HK-2 (cell line): ENCODE data around the gene FBLL1.
"Not testable (repeated sequence)": the region's sequence is repeated elsewhere in the genome, so short reads cannot be mapped to it uniquely, and the experiment has no call there.

ENCODE experiments used
- DNase-seq: peaks from one replicate; pipeline ENCODE4 v3.0.0-alpha.2; 2018; ENCODE audit not compliant: unreplicated experiment

The FBLL1 gene

DNA sequence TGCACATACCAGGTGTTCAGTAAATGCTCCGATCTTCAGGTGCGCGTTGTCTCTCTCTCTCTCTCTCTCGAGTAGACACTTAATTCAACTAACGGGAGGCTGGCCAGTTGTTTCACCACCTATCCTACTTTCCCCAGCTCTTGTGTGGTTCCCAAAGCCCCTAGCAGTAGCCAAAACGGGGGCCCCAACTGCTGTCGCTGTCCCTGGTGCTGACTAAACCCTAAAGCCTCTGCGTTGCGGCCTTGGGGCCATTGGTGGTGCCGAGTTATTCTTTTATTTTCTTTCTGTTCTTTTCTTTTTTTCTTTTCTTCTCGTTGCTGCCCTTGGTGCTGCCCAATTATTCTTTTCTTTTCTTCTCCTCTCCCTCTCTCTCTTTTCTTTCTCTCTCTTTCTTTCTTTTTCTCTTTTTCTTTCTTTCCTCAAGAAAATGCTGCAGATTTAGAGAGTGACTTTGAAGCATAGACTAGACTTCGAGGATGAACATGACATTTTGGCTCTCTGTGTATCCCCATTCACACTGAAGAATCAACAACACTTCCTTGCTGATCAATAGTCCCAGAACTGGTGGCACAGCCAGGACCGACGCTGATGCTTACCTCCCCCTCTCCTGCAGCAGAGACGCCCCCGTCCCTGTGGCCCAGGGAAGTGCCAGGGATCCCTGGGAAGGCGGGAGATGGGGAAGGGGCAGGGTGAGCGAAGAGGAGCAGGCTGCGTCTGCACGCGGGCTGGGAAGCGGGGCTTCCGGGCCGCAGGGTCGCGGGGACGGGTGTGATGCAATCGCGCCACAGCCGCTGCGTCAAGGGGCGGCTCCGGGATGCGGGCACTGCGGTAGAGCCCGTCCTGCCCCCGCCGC lies at the start of gene FBLL1:
Gene FBLL1, plus strand, starts transcription at position 785 of the 853 bp plus-strand sequence. CDS start 200 bp downstream, outside the sequence.
- DNase-seq, result no peak

DNA sequence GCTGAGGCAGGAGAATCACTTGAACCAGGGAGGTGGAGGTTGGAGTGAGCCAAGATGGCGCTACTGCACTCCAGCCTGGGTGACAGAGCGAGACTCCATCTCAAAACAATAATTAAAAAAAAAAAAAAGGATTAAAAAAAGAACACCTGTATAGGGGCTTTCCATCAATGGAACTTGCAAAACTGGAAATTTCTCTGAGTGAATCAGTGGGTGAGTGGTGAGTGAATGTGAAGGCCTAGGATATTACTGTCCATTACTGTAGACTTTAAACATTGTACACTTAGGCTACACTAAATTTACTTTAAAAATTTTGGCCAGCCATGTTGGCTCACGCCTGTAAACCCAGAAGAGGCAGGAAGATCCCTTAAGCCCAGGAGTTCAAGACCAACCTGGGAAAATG lies 48.5 kb upstream of the FBLL1 start:
- no peak for DNase-seq

DNA sequence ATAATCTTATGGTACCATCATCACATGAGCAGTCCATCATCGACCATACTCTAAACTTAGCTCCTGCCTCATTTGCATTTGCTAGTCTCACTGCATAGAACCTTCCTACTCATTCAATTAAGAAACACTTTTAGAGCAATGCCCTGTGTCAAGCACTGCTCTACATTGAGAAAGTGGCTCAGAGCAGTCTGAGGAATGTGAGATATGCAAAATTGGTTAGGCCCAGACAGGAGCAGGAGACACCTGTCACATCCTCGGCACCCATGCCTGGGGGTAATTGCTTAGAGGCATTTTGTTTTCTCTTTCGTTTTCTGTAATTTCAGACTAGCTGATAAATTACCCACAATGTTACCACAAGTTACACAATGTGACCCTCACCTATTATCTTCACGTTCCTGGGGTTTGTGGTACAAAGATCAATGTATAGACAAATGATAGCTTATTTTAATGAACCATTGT lies 47.7 kb upstream of the FBLL1 start:
- DNase-seq, result no peak

DNA sequence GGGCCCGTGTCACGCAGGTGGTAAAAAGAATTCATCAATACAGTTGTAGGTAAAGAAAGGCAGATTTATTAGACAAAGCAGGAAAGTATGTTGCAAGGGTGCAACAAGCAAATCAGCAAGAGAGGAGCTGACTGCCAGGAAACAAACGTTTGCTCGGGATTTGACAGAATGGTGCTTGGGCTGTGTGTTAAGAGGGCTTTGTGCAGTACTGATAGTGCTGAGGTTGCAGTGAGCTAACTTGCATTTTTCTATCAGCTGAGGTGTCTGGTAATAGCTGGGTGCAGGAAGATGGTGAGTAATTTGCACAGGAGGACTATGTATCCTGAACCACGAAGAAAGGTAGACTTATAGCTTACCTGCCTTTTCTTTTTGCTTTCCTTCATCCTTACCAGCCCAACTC lies 46.7 kb upstream of the FBLL1 start:
- no peak for DNase-seq

DNA sequence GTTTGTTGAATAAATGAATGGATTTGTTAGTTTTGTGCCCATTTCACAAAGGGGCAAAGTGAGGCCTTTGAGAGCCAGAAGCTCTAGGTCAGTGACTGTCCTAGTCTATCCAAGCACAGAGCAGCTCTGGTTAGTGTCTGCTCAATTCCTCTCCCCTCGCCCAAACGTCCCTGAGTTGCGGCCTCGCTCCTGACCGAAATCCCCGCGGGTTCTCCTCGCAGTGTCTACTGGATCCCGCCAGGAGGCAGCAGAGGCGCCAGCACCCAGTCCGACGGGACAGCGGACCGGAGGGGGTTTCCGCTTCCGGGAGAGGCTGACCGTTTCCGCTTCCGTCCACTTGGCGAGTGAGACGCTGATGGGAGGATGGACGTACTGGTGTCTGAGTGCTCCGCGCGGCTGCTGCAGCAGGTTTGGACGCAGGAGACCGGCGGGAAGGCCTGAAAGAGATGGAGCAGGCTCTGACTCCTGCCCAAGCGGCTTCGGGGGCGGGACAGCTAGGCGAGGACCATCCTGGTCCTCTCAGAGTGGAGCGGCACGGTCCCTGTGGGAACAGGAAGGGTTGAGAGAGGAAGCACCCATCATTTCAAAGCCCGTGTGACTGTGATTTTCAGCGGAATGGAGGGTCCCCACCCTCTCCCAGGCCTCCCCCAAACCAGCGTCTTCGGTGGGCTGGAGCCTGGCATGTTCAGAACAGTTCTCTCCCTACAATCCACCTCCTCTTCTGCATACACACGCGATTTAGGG lies 42.8 kb upstream of the FBLL1 start, which contains the start of gene RARS1:
Gene RARS1, plus strand, starts transcription at position 336 of the 744 bp plus-strand sequence. Its CDS starts 28 bp downstream, at position 364.
- DNase-seq, result peak; percentile 90

DNA sequence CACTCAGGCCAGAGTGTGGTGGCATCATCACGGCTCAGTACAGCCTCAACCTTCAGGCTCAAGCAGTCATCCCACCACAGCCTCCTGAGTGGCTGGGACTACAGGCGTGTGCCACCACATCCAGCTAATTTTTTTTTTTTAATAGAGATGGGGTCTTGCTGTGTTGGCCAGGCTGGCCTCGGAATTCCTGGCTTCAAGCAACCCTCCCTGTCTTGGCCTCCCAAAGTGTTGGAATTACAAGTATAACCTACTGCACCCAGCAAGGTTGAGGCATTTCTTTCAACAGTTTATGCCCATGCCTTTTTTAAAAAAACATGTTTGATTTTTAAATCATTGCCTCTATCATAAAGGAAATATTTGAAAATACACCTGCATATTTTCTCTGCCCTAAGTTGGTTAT lies 40.0 kb upstream of the FBLL1 start:
- DNase-seq, result no peak

DNA sequence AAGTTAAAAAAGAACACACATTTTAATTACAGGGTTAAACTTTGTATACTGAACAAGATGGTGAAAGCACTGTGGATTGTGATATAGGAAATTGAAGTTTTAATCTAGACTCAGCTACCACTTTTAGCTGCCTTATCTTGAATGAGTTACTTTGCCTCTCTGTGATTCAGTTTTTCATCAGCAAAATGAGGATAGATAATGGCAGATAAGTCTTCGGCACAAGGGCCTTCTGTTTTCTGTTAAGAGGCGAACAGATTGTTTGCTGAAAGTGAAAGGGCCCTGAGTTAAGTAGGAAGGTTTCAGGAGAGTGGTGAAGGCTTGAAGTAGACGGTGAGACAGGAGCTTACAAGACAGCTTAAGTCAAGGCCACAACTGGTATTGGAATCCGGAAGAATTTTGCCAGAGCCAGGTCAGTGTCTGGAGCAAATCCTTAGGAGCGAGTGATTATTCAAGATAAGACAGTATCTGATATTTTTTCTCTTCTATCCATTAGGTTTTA lies 35.0 kb upstream of the FBLL1 start:
- DNase-seq, result no peak

DNA sequence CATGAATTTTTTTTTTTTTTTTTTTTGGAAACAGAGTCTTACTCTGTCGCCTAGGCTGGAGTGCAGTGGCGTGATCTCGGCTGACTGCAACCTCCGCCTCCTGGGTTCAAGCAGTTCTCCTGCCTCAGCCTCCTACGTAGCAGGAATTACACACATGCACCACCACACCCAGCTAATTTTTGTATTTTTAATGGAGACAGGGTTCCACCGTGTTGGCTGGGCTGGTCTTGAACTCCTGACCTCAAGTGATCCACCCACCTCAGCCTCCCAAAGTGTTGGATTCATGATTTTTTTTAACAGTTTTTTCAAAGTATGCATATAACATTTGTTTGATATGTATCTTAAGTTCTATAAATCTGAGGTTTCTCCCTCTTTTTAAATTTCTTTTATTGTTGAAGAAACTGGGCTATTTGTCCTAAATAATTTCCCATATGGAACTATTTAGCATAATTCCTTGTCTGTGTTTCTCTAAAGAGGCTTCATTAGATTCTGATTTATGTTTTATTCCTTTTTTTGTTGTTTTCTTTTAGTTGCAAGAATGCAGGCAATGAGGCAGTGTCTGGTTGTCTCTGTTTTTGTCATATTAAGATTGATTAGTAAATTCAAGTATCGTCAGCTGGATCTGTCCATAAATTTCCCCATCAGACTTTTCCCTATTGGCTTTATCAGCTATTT lies 26.4 kb upstream of the FBLL1 start:
- no peak for DNase-seq

DNA sequence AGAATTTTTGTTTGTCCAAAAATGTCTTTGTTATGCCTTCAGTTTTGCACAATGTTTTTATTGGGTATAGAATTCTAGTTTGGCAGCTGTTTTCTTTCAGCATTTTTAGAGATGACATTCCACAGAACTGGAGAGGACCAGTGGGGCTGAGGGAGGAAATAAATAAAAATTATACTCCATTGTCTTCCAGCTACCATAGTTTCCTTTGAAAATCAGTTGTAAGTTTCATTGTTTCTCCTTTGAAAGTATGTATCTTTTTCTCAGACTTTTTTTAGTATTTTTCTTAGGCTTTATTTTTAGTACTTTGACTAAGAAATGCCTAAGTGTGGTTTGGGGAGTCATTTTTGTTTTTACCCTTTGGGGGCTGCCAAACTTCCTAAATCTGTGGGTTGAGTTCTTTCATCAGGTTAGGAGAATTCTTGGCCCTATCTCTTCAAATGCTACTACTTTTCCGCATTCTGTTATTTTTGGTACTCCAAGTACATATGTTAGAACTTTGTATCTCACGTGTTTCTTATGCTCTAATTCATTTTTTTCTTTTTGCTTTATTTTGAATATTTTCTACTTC lies 15.2 kb upstream of the FBLL1 start:
- DNase-seq, result no peak

DNA sequence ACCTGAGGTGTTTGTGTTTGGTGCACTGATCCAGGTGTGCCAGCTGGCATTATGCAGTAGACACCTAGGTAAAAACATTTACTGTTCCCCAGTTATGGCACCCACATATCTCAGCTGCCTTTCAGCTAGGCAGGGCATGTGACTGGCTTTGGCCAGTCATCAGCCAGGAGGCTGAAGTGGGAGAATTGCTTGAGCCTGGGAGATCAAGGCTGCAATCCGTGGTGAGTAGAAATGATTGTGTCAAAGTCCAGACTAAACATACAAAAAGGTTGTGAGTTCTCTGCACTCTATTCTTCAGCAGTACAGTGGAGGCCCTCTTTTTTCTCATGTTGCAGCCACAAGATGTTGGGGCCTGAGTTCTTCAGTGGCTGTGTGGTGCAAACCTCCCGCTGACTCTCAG lies 3.2 kb upstream of the FBLL1 start:
- DNase-seq, result no peak

DNA sequence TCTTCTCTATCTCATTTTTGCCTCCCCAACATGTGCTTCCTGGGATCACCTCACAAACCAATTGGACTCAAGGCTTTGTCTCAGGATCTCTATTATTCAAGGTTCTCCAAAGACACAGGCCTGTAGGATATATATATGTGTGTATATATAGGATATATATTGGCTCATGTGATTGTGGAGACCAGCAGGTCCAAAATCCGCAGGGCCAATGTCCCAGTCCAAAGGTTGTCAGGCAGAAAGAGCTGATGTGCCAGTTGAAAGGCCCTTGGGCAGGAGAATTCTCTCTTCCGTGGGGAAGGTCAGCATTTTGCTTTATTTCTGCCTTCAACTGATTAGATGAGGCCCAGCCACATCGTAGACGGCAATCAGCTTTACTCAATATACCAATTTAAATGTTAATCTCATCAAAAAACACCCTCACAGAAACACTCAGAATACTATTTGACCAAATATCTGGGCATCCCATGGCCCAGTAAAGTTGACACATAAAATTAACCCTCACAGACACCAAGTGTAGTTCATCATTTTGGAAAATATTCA lies 1.3 kb upstream of the FBLL1 start:
- DNase-seq, result no peak

DNA sequence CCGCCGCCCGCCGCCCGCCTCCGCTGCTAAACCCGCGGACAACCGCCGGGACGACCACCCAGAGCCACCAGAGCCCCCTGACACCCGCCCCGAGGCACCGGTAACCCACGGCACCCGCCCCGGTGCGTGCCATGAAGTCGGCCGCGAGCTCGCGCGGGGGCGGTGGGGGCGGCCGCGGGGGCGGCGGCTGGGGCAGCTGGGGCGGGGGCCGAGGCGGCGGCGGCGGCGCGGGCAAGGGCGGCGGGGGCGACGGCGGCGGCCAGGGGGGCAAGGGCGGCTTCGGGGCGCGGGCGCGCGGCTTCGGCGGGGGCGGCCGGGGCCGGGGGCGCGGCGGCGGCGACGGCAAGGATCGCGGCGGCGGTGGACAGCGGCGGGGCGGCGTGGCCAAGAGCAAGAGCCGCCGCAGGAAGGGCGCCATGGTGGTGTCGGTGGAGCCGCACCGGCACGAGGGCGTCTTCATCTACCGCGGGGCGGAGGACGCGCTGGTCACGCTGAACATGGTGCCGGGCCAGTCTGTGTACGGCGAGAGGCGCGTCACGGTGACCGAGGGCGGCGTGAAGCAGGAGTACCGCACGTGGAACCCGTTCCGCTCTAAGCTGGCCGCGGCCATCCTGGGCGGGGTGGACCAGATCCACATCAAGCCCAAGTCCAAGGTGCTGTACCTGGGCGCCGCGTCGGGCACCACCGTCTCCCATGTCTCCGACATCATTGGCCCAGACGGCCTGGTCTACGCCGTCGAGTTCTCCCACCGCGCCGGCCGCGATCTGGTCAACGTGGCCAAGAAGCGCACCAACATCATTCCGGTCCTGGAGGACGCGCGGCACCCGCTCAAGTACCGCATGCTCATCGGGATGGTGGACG lies 499 bp downstream of the FBLL1 start:
- DNase-seq, result no peak

DNA sequence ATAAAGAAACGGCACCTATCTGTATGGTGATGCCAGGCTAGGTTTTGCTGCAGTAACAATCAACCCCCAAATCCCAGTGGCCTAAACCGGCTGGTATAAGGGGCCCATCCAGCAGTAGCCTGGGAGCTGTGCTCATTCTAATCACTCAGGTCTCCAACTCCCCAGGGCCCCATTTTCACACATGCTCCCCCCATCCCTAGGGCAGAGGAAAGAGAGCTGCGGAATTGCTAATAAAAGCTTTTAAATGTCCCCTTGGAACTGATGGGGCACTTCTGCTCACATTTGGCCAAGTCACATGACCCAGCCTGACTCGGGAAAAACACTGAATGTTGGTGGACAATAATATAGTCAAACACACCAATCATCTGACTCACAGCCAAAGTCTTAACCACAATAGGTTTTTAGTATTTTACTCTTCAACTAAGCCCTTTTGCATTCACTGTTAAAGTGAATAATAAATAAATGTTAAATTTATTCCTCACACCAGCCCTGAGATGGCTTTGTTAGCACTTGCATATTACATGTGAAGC lies 1.6 kb downstream of the FBLL1 start:
- no peak for DNase-seq

DNA sequence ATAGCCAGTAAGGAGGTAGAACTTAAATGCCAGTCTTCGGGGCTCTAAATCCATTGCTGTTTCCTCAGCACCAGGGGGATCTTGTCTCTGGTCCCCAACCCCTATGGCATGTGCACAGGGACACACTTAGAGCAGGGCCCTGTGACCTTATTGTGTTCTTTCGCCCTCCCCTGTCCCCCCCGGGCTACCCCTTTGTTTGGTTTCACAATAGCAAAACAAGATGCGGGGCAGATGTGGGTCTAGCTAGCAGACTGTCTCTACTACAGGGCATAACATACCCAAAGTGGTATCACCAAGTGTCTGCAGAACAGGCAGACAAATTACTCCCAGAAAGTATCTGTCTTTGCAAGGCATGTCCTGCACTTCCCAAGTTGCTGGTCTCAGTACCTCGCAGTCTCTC lies 2.1 kb downstream of the FBLL1 start:
- no peak for DNase-seq

DNA sequence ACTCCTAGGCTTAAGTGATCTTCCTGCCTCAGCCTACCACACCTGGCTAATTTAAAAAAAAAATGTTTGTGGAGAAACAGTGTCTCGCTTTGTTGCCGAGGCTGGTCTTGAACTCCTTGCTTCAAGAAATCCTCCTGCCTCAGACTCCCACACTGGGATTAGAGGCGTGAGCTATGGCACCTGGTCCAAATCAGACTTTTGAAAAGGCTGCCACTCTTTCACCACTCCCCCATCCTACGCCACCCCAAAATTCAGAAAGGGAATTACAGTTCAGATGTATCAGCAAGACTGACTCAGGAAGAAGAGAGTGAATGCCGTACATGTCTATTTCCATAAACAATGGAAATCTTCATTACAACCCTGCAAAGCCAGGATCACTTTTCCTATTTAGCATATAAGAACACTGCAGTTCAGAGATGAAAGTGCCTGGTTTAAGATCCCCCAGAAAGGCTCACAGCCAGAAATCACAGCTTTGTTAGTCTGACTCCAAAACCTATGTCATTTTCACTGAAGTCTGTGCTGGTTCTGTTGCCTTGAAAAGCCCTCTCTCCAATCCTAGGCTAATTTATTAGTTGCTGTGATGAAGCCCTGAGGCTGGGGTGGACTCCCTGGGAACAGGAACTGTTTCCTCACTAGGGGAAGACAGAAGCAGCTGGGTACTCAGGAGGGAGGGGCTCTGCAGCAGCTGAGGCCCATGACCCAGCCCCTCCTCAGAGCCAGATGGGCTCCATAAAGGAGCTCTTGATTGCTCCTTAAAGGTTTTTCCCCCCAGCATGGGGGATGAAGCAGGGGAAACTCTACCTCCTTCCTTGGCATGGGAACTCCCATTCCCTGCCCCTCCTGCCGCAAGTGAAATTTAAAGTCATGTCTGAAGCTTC lies 3.1 kb downstream of the FBLL1 start:
- no peak for DNase-seq

DNA sequence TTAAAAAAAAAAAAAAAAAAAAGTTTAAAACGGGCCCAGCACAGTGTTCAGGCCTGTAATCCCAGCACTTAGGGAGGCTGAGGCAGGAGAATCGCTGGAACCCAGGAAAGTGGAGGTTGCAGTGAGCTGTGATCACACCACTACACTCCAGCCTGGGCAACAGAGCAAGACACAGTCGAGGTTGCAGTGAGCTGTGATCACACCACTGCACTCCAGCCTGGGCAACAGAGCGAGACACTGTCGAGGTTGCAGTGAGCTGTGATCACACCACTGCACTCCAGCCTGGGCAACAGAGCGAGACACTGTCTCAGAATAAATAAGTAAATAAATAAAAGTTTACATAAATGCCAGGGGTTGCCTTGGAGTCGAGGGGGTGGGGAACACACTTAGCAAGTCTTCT lies 5.2 kb downstream of the FBLL1 start:
- DNase-seq, result not testable (repeated sequence)

DNA sequence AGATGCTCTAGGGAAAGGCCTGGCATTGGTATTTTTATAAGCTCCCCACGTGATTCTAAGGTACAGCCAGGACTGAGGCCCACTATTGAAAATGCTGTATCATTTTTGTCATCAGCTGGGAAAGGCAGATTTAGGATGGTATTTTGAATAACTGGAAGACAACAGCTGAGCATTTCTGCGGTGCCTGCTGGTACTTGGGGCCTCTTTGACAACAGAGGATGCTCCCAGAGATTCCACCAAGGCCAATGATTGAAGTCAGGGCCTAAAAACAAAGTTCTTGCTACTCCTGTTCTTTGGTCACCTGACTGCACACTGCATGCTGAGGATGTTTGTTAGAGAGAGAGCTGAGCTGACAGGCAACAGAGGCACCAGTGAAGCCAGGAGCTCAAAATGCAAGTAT lies 8.1 kb downstream of the FBLL1 start:
- DNase-seq, result no peak

DNA sequence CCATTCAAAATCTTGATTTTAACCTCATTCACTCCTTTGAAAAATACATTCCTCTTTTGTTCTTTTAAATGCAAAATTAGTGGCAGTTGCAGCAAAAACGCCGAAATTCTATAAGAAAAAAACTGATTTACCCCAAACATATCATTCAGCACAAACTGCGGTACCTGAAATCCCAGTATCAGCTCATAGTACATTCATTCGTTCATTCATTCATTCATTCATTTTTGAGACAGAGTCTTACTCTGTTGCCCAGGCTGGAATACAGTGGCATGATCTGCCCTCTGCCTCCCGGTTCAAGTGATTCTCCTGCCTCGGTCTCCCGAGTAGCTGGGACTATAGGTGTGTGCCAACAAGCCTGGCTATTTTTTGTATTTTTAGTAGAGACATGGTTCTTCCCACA lies 20.4 kb downstream of the FBLL1 start:
- no peak for DNase-seq

DNA sequence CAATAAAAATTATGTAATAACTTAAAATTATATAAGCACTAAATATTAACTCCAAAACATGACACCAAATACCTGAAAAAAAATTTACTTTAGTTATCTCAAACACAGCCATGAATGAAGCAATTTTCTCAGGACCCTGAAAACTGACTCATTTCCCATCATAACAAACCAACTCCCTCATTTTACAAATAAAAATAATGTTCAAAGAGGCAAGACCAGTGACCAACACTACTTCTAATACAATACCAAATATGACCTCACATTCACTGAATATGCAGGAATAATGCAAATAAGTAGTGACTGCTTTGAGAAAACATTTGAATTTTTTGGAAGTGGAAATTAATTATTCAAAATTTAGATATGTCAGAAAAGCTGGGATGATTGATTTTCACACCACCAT lies 21.6 kb downstream of the FBLL1 start:
- DNase-seq, result no peak
